SK-N-SH (cell line): ENCODE results near the gene ARIH2. TPM values are rescaled to one million over a fixed set of nuclear protein-coding genes. Genes with fewer than 3 reads are reported as not detected.
A peak's percentile ranks its signal among the peaks of the same experiment; 100 is the strongest.

Experiments
- CTCF ChIA-PET: fragments of 300-600, 350-600 bp; formaldehyde crosslinking; extraction: SDS; loops from one replicate; lab custom pipeline; 2021; lab: Yijun Ruan, JAX
- POLR2A ChIA-PET: fragments of 350-600 bp; sonication (Branson Sonifier 250); formaldehyde crosslinking; extraction: SDS; loops from one replicate; lab custom pipeline; 2020; ENCODE audit warnings: antibody characterized with exemption, inconsistent platforms; lab: Yijun Ruan, JAX
- DNase-seq: peaks from one replicate; pipeline ENCODE4 v3.0.0; 2012
- H2AFZ ChIP-seq: fragments of 200-600 bp; sonication (generic); 2 replicates; pipeline ENCODE4 v1.8.1; 2016; ENCODE audit warnings: antibody characterized with exemption, mild to moderate bottlenecking, low read depth
- H3F3A ChIP-seq: fragments of 200-600 bp; sonication (generic); replicated peaks from 2 replicates; pipeline ENCODE3; 2016; ENCODE audit warnings: antibody characterized with exemption, mild to moderate bottlenecking; ENCODE audit not compliant: insufficient read depth
- H3K27ac ChIP-seq, 2 experiments: fragments of 200-500 bp in 1 of 2; fragments of 200-600 bp in 1 of 2; sonication (Bioruptor generic) in 1 of 2; sonication (generic), shearing (Covaris generic) in 1 of 2; 2 replicates each; pipeline versions ENCODE4 v1.5.1 to v1.6.1; 2014 to 2016; ENCODE audit warnings: low read depth in 2 of 2, inconsistent platforms in 1 of 2, low read length in 1 of 2, mild to moderate bottlenecking in 1 of 2, mixed read lengths in 1 of 2
- H3K27me3 ChIP-seq: fragments of 200-600 bp; sonication (generic), shearing (Covaris generic); 2 replicates; pipeline ENCODE4 v1.6.1; 2016; ENCODE audit warnings: mixed run types; ENCODE audit not compliant: insufficient read depth
- H3K36me3 ChIP-seq, 2 experiments: fragments of 200-500 bp in 1 of 2; fragments of 200-600 bp in 1 of 2; sonication (Bioruptor generic) in 1 of 2; sonication (generic) in 1 of 2; replicated peaks in 1 of 2; 2 replicates each; pipeline versions ENCODE3 to v1.5.1; 2014 to 2016; ENCODE audit warnings: low read length in 1 of 2, mild to moderate bottlenecking in 1 of 2; ENCODE audit not compliant: insufficient read depth in 2 of 2, control insufficient read depth in 1 of 2
- H3K4me1 ChIP-seq, 2 experiments: fragments of 200-500 bp in 1 of 2; fragments of 200-600 bp in 1 of 2; sonication (Bioruptor generic) in 1 of 2; sonication (generic), shearing (Covaris generic) in 1 of 2; 2 replicates each; pipeline versions ENCODE4 v1.5.1 to v1.6.1; 2014 to 2016; ENCODE audit warnings: low read depth in 1 of 2, low read length in 1 of 2, mixed run types in 1 of 2; ENCODE audit not compliant: insufficient read depth in 2 of 2, control insufficient read depth in 1 of 2
- H3K4me2 ChIP-seq: fragments of 200-600 bp; sonication (generic), shearing (Covaris generic); 2 replicates; pipeline ENCODE4 v1.6.1; 2017; ENCODE audit warnings: mixed run types
- H3K4me3 ChIP-seq, 2 experiments: fragments of 200-500 bp in 1 of 2; fragments of 200-600 bp in 1 of 2; sonication (Bioruptor generic) in 1 of 2; sonication (generic), shearing (Covaris generic) in 1 of 2; 2 replicates each; pipeline versions ENCODE4 v1.5.1 to v1.8.1; 2014 to 2016; ENCODE audit warnings: low read depth in 2 of 2, inconsistent platforms in 1 of 2, low read length in 1 of 2, mild to moderate bottlenecking in 1 of 2, mixed read lengths in 1 of 2, moderate library complexity in 1 of 2
- H3K79me2 ChIP-seq: fragments of 200-600 bp; sonication (generic); 2 replicates; pipeline ENCODE4 v1.8.1; 2017; ENCODE audit warnings: mild to moderate bottlenecking; ENCODE audit not compliant: insufficient read depth
- H3K9ac ChIP-seq: fragments of 200-600 bp; sonication (generic); 2 replicates; pipeline ENCODE4 v1.6.1; 2017; ENCODE audit warnings: mixed run types
- H3K9me2 ChIP-seq: fragments of 200-600 bp; sonication (generic); 2 replicates; pipeline ENCODE4 v1.6.1; 2017; ENCODE audit warnings: mixed run types
- H3K9me3 ChIP-seq: fragments of 200-600 bp; sonication (generic); 2 replicates; pipeline ENCODE4 v1.6.1; 2017; ENCODE audit warnings: mixed run types, mild to moderate bottlenecking, moderate library complexity
- H4K20me1 ChIP-seq: fragments of 200-600 bp; sonication (generic); 2 replicates; pipeline ENCODE4 v1.6.1; 2017; ENCODE audit warnings: mild to moderate bottlenecking, mixed run types; ENCODE audit not compliant: insufficient read depth
- EP300 ChIP-seq, 2 experiments: IDR thresholded peaks; 2 replicates each; pipeline versions ENCODE4 v1.4.0 to v1.6.1; 2012; ENCODE audit warnings: borderline replicate concordance in 1 of 2, low read depth in 1 of 2, low read length in 1 of 2
- FOXJ3 ChIP-seq: sonication (generic); formaldehyde crosslinking; IDR thresholded peaks from 2 replicates; pipeline ENCODE4 v1.5.1; 2020; ENCODE audit warnings: mild to moderate bottlenecking, missing genetic modification reagents
- FOXM1 ChIP-seq: IDR thresholded peaks from 2 replicates; pipeline ENCODE4 v1.4.0; 2012; ENCODE audit warnings: low read depth, mild to moderate bottlenecking
- GABPA ChIP-seq: IDR thresholded peaks from 2 replicates; pipeline ENCODE4 v1.4.0; 2012; ENCODE audit warnings: low read depth, mild to moderate bottlenecking
- GATA2 ChIP-seq: sonication (generic); formaldehyde crosslinking; IDR thresholded peaks from 2 replicates; pipeline ENCODE4 v1.5.0; 2020; ENCODE audit warnings: mild to moderate bottlenecking, missing genetic modification reagents
- MXI1 ChIP-seq: IDR thresholded peaks from 2 replicates; pipeline ENCODE4 v1.6.1; 2012; ENCODE audit warnings: mild to moderate bottlenecking, low read depth, low read length, improper control_type of control experiment
- NFIC ChIP-seq: IDR thresholded peaks from 2 replicates; pipeline ENCODE4 v1.4.0; 2012; ENCODE audit warnings: borderline replicate concordance
- NRF1 ChIP-seq: IDR thresholded peaks from 2 replicates; pipeline ENCODE4 v1.6.1; 2012; ENCODE audit warnings: low read depth, mild to moderate bottlenecking, low read length
- RXRA ChIP-seq: IDR thresholded peaks from 2 replicates; pipeline ENCODE4 v1.4.0; 2012; ENCODE audit warnings: low read depth, mild to moderate bottlenecking, borderline replicate concordance
- SIN3A ChIP-seq: IDR thresholded peaks from 2 replicates; pipeline ENCODE4 v1.6.1; 2012; ENCODE audit warnings: low read depth, mild to moderate bottlenecking, low read length, moderate library complexity, borderline replicate concordance
- TCF12 ChIP-seq: IDR thresholded peaks from 2 replicates; pipeline ENCODE4 v1.4.0; 2012
- WGBS: methylation state at CpG from one replicate; pipeline ENCODE4 v1.1.6; 2017; ENCODE audit warnings: low lambda C conversion rate; 5-methylcytosine and 5-hydroxymethylcytosine counted together
- polyA plus RNA-seq, 3 experiments: library from polyadenylated mRNA; depleted of rRNA; stranded (reverse); fragments of >200 nt; gene quantifications; 2 replicates each; pipeline ENCODE4 v1.2.3, GENCODE V29; 2012
- TF ChIP-seq, protein P1 (sequence below): fragments of 200-600 bp; sonication (generic); IDR thresholded peaks from 2 replicates; pipeline ENCODE4 v1.6.1; 2017; ENCODE audit warnings: antibody characterized with exemption, mild to moderate bottlenecking, moderate library complexity
- TF ChIP-seq, protein P2 (sequence below): IDR thresholded peaks from 2 replicates; pipeline ENCODE4 v1.6.1; 2012; ENCODE audit warnings: mild to moderate bottlenecking, low read depth, low read length, moderate library complexity
- TF ChIP-seq, protein P3 (sequence below): IDR thresholded peaks from 2 replicates; pipeline ENCODE4 v1.4.0; 2012; ENCODE audit warnings: low read depth, borderline replicate concordance
- TF ChIP-seq, protein P4 (sequence below): fragments of 150-350 bp; IDR thresholded peaks from 2 replicates; pipeline ENCODE4 v1.6.1; 2017; ENCODE audit warnings: antibody characterized with exemption, low read length, low read depth, borderline replicate concordance

Gene ARIH2
- polyA plus RNA-seq, 1 of the 3 experiments (the other 2 are of a cell fraction): 69.7 TPM

DNA sequence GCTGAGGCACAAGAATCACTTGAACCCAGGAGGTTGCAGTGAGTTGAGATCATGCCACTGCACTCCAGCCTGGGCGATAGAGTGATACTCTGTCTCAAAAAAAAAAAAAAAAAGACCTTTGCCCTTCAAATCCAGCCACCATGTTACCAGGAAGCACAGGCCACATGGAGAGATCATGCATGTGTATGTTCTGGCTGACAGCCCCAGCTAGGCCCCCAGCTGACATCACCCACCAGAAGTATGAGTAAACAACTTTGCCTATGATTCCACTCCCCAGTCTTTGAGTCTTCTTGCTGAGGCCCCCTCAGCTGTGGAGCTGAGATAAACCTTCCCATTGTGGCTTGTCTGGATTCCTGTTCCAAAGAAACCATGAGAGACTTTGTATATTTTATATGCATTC lies 3.3 kb upstream of the ARIH2 start:
- DNase-seq: no peak
- Histone ChIP-seq H4K20me1 (peaks cover 7% of the 10 kb centered on the region; the same call in 1 of the 2 replicates), H3K4me1 (peaks cover 0 to 3% of the 10 kb centered on the region in 2 experiments; a peak in 1 of 4 replicates), H3K36me3 (no peaks in the 10 kb centered on the region), H2AFZ (no peak overlapping the region), H3K27me3 (no peaks in the 10 kb centered on the region), H3F3A (peaks cover 22% of the 10 kb centered on the region)
- POLR2A ChIA-PET: no interaction called here
- WGBS: 100% methylated on average over 1 of the region's 1 CpG
- CTCF ChIA-PET: interaction anchor here (0.7 kb wide), 1 partner anchor 58 kb away, joined by 3 read pairs; no protein-coding TSS in a partner anchor
- TF ChIP-seq FOXJ3 (no peak), EP300 (IDR thresholded peaks at IDR 0.05; ENCODE audit: borderline replicate concordance in 1 of 2, low read depth in 1 of 2, low read length in 1 of 2) (no peak), TCF12 (no peak)
- TF ChIP-seq, protein P1, sequence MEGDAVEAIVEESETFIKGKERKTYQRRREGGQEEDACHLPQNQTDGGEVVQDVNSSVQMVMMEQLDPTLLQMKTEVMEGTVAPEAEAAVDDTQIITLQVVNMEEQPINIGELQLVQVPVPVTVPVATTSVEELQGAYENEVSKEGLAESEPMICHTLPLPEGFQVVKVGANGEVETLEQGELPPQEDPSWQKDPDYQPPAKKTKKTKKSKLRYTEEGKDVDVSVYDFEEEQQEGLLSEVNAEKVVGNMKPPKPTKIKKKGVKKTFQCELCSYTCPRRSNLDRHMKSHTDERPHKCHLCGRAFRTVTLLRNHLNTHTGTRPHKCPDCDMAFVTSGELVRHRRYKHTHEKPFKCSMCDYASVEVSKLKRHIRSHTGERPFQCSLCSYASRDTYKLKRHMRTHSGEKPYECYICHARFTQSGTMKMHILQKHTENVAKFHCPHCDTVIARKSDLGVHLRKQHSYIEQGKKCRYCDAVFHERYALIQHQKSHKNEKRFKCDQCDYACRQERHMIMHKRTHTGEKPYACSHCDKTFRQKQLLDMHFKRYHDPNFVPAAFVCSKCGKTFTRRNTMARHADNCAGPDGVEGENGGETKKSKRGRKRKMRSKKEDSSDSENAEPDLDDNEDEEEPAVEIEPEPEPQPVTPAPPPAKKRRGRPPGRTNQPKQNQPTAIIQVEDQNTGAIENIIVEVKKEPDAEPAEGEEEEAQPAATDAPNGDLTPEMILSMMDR: no peak
- TF ChIP-seq, all 33 proteins: peak for 0
- Histone ChIP-seq H3K4me2 (no peak overlapping the region), H3K79me2 (peaks cover 19% of the 10 kb centered on the region), H3K9me2 (no peaks in the 10 kb centered on the region), H3K9me3 (no peaks in the 10 kb centered on the region), H3K27ac (no peak overlapping the region), H3K9ac (no peak overlapping the region), H3K4me3 (no peak overlapping the region)

DNA sequence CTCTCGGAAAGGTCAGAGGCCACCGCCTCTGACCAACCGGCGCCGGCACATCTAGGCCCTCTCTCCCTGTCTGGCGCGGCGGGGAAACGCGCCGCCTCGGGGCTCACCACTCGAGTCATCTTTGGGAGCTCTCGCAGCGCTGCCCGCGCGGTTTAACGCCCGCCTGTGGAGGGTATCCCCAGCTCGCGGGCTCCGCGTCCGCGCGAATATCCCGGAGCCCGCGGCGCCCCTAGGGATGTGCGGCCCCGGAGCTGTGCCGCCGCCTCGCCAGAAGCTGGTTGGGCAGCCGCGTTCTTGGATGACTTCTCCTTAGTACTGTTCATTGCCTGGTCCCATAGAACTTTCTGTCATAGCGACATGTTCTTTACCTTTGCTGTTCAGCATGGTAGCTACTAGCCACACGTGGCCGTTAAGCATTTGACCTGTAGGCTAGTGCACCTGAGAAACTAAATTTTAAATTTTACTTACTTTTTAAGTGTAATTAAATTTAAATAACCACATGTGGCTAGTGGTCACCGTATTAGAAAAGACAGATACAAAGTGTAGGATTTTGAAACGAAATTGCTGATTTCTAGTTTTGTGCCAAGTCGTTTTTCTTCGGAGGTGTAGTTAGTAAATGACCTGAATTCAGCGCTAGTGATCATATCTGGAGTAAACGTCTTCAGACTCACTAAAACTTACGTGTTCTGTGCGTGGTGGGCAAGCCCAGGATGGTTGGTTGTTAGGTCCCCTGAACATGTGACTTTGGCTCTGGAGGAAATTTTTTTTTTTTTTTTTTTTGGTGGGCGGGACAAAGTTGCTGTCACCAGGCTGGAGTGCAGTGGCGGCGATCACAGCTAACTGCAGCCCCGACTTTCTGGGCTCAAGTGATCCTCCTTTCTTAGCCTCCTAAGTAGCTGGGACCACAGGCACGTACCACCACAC lies 835 bp downstream of the ARIH2 start:
- peak; percentile 81 for DNase-seq
- Histone ChIP-seq H3K27ac (peak overlapping the region; percentile 88 to 93), H3K27me3 (no peaks in the 10 kb centered on the region), H3K9me3 (no peaks in the 10 kb centered on the region), H3K79me2 (peaks cover 61% of the 10 kb centered on the region), H3K4me1 (peaks cover 0 to 3% of the 10 kb centered on the region in 2 experiments; a peak in 1 of 4 replicates), H3F3A (peaks cover 16% of the 10 kb centered on the region), H3K9me2 (no peaks in the 10 kb centered on the region), H3K36me3 (peaks cover 9 to 21% of the 10 kb centered on the region in 2 experiments), H3K4me2 (peak overlapping the region; percentile 95), H3K9ac (peak overlapping the region; percentile 72), H2AFZ (peak overlapping the region; percentile 58; the same call in 1 of the 2 replicates), H3K4me3 (peak overlapping the region; percentile 69 to 74), H4K20me1 (peaks cover 21% of the 10 kb centered on the region)
- WGBS: 1% methylated on average over 38 of the region's 54 CpGs
- CTCF ChIA-PET: interaction anchor here (0.5 to 3.3 kb wide), 11 partner anchors 8 to 1946 kb away, joined by 3 to 18 read pairs (median 3); partner anchors contain the start of genes IMPDH2 and SLC25A20
- POLR2A ChIA-PET: interaction anchor here (0.5 to 1.6 kb wide), 6 partner anchors 11 to 313 kb away, joined by 3 to 6 read pairs (median 3); partner anchors contain the start of genes IP6K2 and SLC25A20
- TF ChIP-seq NRF1: no peak
- TF ChIP-seq, protein P2, sequence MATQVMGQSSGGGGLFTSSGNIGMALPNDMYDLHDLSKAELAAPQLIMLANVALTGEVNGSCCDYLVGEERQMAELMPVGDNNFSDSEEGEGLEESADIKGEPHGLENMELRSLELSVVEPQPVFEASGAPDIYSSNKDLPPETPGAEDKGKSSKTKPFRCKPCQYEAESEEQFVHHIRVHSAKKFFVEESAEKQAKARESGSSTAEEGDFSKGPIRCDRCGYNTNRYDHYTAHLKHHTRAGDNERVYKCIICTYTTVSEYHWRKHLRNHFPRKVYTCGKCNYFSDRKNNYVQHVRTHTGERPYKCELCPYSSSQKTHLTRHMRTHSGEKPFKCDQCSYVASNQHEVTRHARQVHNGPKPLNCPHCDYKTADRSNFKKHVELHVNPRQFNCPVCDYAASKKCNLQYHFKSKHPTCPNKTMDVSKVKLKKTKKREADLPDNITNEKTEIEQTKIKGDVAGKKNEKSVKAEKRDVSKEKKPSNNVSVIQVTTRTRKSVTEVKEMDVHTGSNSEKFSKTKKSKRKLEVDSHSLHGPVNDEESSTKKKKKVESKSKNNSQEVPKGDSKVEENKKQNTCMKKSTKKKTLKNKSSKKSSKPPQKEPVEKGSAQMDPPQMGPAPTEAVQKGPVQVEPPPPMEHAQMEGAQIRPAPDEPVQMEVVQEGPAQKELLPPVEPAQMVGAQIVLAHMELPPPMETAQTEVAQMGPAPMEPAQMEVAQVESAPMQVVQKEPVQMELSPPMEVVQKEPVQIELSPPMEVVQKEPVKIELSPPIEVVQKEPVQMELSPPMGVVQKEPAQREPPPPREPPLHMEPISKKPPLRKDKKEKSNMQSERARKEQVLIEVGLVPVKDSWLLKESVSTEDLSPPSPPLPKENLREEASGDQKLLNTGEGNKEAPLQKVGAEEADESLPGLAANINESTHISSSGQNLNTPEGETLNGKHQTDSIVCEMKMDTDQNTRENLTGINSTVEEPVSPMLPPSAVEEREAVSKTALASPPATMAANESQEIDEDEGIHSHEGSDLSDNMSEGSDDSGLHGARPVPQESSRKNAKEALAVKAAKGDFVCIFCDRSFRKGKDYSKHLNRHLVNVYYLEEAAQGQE: no peak
- TF ChIP-seq EP300 (IDR thresholded peaks at IDR 0.05; ENCODE audit: borderline replicate concordance in 1 of 2, low read depth in 1 of 2, low read length in 1 of 2): no peak
- no peak for TF ChIP-seq NFIC
- TF ChIP-seq RXRA: no peak
- TF ChIP-seq MXI1: peak; percentile 99
- no peak for TF ChIP-seq FOXJ3
- TF ChIP-seq, protein P3, sequence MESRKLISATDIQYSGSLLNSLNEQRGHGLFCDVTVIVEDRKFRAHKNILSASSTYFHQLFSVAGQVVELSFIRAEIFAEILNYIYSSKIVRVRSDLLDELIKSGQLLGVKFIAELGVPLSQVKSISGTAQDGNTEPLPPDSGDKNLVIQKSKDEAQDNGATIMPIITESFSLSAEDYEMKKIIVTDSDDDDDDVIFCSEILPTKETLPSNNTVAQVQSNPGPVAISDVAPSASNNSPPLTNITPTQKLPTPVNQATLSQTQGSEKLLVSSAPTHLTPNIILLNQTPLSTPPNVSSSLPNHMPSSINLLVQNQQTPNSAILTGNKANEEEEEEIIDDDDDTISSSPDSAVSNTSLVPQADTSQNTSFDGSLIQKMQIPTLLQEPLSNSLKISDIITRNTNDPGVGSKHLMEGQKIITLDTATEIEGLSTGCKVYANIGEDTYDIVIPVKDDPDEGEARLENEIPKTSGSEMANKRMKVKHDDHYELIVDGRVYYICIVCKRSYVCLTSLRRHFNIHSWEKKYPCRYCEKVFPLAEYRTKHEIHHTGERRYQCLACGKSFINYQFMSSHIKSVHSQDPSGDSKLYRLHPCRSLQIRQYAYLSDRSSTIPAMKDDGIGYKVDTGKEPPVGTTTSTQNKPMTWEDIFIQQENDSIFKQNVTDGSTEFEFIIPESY: no peak
- peak; percentile 66; the same call in 1 of the 2 replicates for TF ChIP-seq SIN3A
- TF ChIP-seq, protein P4, sequence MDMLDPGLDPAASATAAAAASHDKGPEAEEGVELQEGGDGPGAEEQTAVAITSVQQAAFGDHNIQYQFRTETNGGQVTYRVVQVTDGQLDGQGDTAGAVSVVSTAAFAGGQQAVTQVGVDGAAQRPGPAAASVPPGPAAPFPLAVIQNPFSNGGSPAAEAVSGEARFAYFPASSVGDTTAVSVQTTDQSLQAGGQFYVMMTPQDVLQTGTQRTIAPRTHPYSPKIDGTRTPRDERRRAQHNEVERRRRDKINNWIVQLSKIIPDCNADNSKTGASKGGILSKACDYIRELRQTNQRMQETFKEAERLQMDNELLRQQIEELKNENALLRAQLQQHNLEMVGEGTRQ: no peak
- TF ChIP-seq TCF12: no peak
- TF ChIP-seq FOXM1: no peak
- no peak for TF ChIP-seq GATA2
- no peak for TF ChIP-seq GABPA
